Astrocyte (in vitro differentiated cells and primary cell): ENCODE results near the gene PON1.

Experiments
- EZH2 ChIP-seq: IDR thresholded peaks from 2 replicates; pipeline ENCODE4 v1.6.1; 2012; ENCODE audit warnings: mild to moderate bottlenecking, low read length, inconsistent platforms; ENCODE audit not compliant: insufficient read depth
- TF ChIP-seq, protein P1 (sequence below): IDR thresholded peaks from 2 replicates; pipeline ENCODE4 v1.5.1; 2011; ENCODE audit warnings: low read depth, mild to moderate bottlenecking, inconsistent platforms, low read length, moderate library complexity; ENCODE audit not compliant: insufficient read depth

DNA sequence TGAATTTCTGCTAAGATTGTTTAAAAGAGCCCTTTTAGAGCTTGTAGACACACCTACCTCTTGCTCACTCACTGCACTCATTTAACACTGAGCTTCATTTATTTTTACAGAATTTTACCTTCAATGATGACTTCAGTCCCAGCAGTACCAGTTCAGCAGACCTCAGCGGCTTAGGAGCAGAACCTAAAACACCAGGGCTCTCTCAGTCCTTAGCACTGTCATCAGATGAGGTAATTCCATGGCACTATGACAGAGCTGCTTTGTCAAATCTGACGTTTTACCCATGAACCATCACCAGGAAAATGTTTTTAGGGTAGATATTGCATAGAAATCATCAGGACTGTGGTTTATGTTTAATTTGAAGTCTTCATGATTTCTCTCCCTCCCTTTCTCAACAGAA is 38.2 kb downstream of the PON1 start:
- TF ChIP-seq, protein P1, sequence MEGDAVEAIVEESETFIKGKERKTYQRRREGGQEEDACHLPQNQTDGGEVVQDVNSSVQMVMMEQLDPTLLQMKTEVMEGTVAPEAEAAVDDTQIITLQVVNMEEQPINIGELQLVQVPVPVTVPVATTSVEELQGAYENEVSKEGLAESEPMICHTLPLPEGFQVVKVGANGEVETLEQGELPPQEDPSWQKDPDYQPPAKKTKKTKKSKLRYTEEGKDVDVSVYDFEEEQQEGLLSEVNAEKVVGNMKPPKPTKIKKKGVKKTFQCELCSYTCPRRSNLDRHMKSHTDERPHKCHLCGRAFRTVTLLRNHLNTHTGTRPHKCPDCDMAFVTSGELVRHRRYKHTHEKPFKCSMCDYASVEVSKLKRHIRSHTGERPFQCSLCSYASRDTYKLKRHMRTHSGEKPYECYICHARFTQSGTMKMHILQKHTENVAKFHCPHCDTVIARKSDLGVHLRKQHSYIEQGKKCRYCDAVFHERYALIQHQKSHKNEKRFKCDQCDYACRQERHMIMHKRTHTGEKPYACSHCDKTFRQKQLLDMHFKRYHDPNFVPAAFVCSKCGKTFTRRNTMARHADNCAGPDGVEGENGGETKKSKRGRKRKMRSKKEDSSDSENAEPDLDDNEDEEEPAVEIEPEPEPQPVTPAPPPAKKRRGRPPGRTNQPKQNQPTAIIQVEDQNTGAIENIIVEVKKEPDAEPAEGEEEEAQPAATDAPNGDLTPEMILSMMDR: no peak
- TF ChIP-seq EZH2: no peak
